Measurements from ENCODE around the gene MICALL1. TPM values are rescaled to one million over a fixed set of nuclear protein-coding genes. Genes with fewer than 3 reads are reported as not detected.
A peak's percentile ranks its signal among the peaks of the same experiment; 100 is the strongest.
"Not testable (repeated sequence)": the region's sequence is repeated elsewhere in the genome, so short reads cannot be mapped to it uniquely, and the experiment has no call there.

MICALL1 gene
- total RNA-seq, 2 experiments from 2014 or later = 14.2 to 16.6 TPM

DNA sequence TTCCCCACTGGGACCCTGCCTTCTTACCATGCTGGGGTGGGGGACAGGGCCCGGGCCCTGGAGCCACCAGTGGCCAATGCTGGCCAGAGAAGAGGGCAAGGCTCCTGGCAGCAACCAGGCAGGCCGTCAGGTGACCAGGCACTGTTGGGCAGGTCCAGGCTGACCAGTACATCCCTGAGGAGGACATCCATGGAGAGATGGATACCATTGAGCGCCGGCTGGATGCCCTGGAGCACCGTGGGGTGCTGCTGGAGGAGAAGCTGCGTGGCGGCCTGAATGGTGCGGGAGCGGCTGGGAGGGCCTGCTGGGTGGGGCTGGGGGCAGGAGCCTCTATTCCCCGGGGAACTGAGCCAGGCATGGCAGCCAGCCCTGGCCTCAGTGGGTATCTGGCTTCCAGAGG is 26.3 kb downstream of the MICALL1 start:
- H3K36me3 Mint-ChIP-seq = peaks cover 2% of the 10 kb centered on the region
- H3K27me3 Mint-ChIP-seq = no peaks in the 10 kb centered on the region
- no peak for DNase-seq
- no peak overlapping the region for H3K4me3 Mint-ChIP-seq
- H3K4me1 Mint-ChIP-seq = peaks cover 9% of the 10 kb centered on the region
- no peaks in the 10 kb centered on the region for H3K9me3 Mint-ChIP-seq
- no peak overlapping the region for H3K27ac Mint-ChIP-seq

DNA sequence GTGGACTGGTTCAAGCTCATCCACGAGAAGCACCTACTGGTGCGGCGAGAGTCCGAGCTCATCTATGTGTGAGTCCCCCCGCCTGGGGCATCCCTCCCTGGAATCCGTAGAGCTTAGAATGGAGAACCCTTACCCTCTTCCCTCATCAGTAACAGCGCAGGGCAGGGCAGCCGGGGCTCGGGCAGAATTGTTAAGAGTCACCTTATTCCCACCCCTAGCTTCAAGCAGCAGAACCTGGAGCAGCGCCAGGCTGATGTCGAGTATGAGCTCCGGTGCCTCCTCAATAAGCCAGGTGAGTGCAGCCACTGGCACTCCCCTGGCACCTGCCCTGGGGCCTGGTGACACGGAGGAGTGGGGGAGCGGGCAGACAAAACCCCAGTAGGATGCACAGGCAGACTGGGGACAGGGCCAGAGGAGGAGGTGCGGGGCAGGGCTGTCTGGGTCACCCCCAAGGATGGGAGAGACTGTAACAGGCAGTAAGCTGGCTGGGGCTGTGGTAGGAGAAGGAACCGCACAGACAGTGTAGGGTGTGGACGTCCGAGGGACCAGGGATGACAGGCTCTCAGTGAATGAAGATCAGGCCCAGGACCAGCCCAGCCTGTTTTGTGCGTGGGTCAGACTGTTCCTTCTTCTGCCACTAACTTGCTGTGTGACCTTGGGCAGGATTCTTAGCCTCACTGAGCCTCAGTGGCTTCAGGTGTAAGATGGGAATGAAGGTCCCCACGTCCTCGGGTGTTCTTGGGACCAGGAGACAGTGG is 26.9 kb downstream of the MICALL1 start:
- Mint-ChIP-seq H3K4me3 (no peak overlapping the region), H3K27ac (no peak overlapping the region), H3K36me3 (peaks cover 2% of the 10 kb centered on the region), H3K4me1 (peaks cover 9% of the 10 kb centered on the region), H3K9me3 (no peaks in the 10 kb centered on the region), H3K27me3 (no peaks in the 10 kb centered on the region)
- no peak for DNase-seq

DNA sequence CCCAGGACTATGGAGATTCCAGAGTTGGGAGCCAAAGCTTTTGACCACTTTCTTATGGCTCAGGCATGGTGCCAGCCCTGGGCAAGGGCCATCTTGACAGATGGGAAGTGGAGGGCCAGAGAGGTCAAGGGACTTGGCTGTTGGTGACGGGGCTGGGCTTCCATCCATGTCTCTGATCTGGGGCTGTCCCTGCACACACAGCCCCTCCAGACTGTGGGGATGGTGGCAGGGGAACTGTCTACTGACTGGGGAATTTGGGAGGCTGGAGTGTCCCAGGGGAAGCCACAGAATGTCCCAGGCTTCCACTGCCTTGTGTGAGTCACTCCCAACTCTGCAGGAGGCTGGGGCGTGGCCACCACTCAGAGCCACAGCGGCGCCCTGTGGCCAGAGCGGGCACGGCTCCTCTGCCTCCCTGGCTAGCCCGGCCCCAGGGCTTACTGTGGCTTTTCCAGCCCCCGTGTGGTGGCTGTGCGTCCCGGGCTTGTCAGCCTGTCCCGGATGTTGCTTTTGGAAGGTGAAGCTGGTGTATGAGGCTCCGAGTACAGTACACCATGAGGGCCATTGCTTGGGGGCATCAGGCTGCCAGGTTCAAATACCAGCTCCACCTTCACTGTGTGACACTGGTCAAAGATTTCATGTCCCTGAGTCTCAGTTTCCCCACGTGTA is 27.7 kb downstream of the MICALL1 start:
- no peak overlapping the region for H3K4me3 Mint-ChIP-seq
- H3K27me3 Mint-ChIP-seq = no peaks in the 10 kb centered on the region
- no peaks in the 10 kb centered on the region for H3K36me3 Mint-ChIP-seq
- no peaks in the 10 kb centered on the region for H3K9me3 Mint-ChIP-seq
- peaks cover 9% of the 10 kb centered on the region for H3K4me1 Mint-ChIP-seq
- DNase-seq = peak; percentile 90
- H3K27ac Mint-ChIP-seq = no peak overlapping the region

DNA sequence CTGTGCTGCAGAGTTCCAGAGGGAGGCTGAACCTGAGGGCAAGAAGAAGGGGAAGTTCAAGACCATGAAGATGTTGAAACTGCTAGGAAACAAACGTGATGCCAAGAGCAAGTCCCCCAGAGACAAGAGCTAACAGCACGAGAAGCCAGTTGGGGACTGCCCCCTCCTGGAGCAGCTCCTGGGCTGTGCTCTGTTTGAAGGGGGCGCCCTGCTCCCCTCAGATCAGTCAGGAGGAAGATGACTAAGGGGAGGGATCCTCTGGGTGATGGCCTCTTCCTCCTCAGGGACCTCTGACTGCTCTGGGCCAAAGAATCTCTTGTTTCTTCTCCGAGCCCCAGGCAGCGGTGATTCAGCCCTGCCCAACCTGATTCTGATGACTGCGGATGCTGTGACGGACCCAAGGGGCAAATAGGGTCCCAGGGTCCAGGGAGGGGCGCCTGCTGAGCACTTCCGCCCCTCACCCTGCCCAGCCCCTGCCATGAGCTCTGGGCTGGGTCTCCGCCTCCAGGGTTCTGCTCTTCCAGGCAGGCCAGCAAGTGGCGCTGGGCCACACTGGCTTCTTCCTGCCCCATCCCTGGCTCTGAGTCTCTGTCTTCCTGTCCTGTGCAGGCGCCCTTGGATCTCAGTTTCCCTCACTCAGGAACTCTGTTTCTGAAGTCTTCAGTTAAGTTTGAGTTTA is 34.7 kb downstream of the MICALL1 start:
- Mint-ChIP-seq H3K27ac (no peak overlapping the region), H3K9me3 (no peaks in the 10 kb centered on the region), H3K4me1 (no peaks in the 10 kb centered on the region), H3K36me3 (peaks cover 3% of the 10 kb centered on the region), H3K4me3 (no peak overlapping the region), H3K27me3 (no peaks in the 10 kb centered on the region)
- no peak for DNase-seq

DNA sequence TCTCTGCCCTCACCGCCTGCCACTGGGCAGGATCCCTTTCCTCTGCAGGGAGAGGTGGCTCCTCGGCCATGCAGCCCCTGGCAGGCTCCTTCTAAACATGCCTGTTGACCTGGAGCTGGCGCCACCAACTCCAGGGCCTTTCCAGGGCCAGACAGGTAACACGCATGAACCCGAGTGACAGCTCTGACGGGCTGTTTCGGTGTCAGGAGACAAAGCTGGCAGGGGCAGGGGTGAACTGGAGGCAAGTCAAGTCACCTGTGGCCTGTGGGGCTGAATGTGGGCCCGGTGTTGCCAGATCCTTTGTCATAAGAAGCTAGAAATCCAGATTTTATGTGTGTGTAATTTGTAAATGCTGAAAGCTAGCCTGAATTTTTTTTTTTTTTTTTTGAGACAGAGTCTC is 36.0 kb downstream of the MICALL1 start:
- DNase-seq = no peak
- Mint-ChIP-seq H3K36me3 (peaks cover 3% of the 10 kb centered on the region), H3K4me3 (no peak overlapping the region), H3K9me3 (no peaks in the 10 kb centered on the region), H3K27me3 (no peaks in the 10 kb centered on the region), H3K4me1 (no peaks in the 10 kb centered on the region), H3K27ac (no peak overlapping the region)

DNA sequence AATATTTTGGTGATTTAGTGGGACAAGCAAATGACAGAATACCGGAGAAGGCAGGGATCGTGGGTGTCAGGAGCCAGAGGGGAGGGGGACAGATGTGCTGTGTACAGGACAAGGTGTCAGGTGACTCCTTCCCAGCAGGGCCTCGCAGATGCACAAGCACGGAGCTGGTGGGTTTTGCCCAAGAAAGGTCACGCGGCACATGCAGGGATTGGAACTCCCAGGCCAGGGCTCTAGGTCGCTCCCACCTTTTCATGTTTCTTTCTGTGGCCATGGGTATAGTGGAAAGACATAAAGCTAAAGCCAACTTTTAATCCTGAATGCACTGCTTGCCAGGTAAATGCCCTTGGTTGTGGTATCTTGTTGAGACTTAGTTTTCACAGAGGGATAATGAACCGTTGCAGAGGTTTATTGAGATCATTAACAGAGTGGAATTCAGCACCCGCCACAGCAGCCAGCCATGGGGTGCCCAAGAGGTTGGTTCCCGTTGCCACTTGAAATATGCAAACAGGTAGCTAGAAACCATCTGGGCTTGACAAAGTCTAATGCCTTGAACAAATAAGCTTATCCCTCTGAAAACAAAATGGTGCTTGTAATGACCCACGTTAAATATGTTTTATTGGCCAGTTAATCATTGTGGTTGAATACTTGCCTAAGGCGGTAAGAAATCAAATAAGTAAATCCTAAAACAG is 37.2 kb downstream of the MICALL1 start:
- Mint-ChIP-seq H3K9me3 (no peaks in the 10 kb centered on the region), H3K27me3 (no peaks in the 10 kb centered on the region), H3K27ac (no peak overlapping the region), H3K36me3 (peaks cover 3% of the 10 kb centered on the region), H3K4me3 (no peak overlapping the region), H3K4me1 (no peaks in the 10 kb centered on the region)
- DNase-seq = no peak

DNA sequence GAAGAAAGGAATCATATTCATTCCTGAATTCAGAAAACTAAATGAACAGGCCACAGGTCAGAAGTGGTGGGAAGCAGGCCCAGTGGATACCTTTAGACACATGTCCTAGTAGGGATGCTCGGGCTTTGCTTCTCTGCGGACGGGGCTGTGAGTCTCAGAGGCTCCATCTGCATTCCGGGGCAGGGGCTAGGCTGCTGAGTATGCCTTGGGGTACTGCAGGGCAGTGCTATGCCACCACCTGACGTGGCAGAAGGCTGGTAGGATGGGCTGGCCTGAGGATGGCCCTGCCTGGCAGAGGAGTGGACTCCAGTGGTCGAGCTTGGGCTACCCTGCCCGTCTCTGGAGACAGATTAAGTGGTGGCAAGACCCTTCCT is 37.7 kb downstream of the MICALL1 start:
- Mint-ChIP-seq H3K4me3 (no peak overlapping the region), H3K36me3 (peaks cover 3% of the 10 kb centered on the region), H3K27me3 (no peaks in the 10 kb centered on the region), H3K4me1 (no peaks in the 10 kb centered on the region), H3K9me3 (no peaks in the 10 kb centered on the region), H3K27ac (no peak overlapping the region)
- DNase-seq = no peak

DNA sequence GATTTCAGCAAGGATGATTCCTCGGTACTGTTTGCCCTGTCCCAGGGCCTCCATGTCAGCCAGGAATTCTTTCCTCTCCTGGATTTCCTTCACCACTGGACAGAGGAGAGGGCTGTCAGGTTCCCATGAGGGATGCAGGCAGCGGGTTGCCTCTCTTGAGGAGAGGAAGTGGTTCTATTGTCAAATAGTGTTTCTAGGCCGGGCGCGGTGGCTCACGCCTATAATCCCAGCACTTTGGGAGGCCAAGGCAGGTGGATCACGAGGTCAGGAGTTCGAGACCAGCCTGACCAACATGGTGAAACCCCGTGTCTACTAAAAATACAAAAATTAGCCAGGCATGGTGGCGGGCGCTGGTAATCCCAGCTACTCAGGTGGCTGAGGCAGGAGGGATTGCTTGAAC is 38.3 kb downstream of the MICALL1 start:
- not testable (repeated sequence) for H3K27me3 Mint-ChIP-seq, H3K27ac Mint-ChIP-seq, H3K4me1 Mint-ChIP-seq, H3K9me3 Mint-ChIP-seq, DNase-seq, H3K36me3 Mint-ChIP-seq, H3K4me3 Mint-ChIP-seq

DNA sequence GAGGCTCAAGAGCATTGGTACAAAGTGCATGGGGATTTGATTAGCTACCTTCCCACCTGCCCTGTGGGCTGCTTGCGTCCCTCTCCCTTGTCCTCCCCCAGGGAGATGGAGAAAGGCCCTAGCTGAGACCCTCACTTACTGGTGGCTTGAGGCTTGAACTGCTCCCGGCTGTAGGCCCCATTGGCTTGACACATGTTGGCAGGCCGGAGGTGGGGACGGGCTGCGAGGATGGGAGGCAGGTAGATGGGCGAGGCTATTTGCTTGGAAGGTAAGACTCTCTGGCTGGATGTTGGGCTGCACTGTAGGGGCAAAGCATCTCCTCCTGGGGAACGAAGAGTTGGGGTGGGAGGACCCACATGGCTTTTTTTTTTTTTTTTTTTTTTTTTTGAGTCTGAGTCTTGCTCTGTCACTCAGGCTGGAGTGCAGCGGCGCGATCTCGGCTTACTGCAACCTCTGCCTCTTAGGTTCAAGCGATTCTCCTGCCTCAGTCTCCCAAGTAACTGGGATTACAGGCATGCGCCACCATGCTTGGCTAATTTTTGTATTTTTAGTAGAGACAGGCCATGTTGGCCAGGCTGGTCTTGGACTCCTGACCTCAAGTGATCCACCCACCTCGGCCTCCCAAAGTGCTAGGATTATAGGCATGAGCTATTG is 41.2 kb downstream of the MICALL1 start:
- not testable (repeated sequence) for H3K27ac Mint-ChIP-seq, H3K4me1 Mint-ChIP-seq, DNase-seq, H3K36me3 Mint-ChIP-seq, H3K9me3 Mint-ChIP-seq, H3K4me3 Mint-ChIP-seq, H3K27me3 Mint-ChIP-seq

DNA sequence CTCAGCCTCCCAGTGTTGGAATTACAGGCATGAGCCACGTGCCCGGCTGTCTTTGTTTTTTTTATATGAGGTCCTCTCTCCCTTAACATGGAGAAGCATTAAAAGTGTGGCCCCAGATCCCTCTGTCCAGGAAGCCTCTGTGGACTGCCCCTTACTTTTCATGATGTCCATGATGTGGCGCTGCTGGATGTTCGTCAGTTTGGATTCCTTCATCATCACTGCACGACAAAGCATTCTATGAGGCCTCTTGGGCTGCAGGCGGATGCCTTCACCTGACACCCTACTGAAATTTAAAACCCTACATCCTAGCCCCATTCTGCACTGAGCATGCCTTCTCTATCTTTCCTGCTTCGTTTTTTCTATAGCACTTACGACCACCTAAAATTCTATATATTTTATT is 45.2 kb downstream of the MICALL1 start:
- no peaks in the 10 kb centered on the region for H3K36me3 Mint-ChIP-seq
- H3K4me3 Mint-ChIP-seq = no peak overlapping the region
- H3K4me1 Mint-ChIP-seq = peaks cover 18% of the 10 kb centered on the region
- H3K9me3 Mint-ChIP-seq = no peaks in the 10 kb centered on the region
- H3K27me3 Mint-ChIP-seq = peaks cover 16% of the 10 kb centered on the region
- H3K27ac Mint-ChIP-seq = no peak overlapping the region
- no peak for DNase-seq

DNA sequence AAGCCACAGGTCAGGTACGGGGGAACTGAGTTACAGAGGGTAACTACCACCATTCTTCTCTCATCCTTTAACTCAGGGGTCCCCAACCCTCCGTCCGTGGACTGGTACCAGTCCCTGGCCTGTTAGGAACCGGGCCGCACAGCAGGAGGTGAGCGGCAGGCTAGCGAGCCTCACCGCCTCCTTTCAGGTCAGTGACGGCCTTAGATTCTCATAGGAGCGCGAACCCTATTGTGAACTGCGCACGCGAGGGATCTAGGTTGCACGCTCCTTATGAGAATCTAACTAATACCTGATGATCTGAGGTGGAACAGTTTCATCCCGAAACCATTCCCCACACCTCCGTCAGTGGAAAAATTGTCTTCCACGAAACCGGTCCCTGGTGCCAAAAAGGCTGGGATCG is 46.5 kb downstream of the MICALL1 start:
- H3K4me1 Mint-ChIP-seq = peaks cover 26% of the 10 kb centered on the region
- H3K27ac Mint-ChIP-seq, DNase-seq, H3K36me3 Mint-ChIP-seq, H3K9me3 Mint-ChIP-seq: not testable (repeated sequence)
- peaks cover 16% of the 10 kb centered on the region for H3K27me3 Mint-ChIP-seq
- peak overlapping the region; percentile 93 for H3K4me3 Mint-ChIP-seq

DNA sequence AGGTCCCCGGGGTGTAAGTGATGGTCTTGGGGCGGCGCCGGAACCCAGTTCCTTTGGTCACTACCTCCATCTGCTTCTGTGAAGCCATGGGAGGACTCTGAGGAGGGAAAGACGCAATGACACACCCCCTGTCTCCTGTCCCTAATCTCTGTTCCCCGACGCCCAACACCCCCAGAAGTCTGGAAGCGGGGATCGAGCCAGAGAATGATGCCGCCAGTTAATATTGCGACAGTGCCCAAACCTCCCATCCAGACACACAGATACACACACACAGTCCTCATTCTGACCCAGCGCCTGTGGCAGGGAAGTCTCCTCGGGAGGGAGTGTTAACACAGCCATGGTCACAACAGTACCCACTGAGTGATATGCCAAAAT is 47.0 kb downstream of the MICALL1 start:
- H3K36me3 Mint-ChIP-seq = peaks cover 8% of the 10 kb centered on the region
- peaks cover 16% of the 10 kb centered on the region for H3K27me3 Mint-ChIP-seq
- no peak overlapping the region for H3K27ac Mint-ChIP-seq
- H3K4me3 Mint-ChIP-seq = peak overlapping the region; percentile 93
- no peak for DNase-seq
- H3K4me1 Mint-ChIP-seq = peaks cover 26% of the 10 kb centered on the region
- no peaks in the 10 kb centered on the region for H3K9me3 Mint-ChIP-seq

DNA sequence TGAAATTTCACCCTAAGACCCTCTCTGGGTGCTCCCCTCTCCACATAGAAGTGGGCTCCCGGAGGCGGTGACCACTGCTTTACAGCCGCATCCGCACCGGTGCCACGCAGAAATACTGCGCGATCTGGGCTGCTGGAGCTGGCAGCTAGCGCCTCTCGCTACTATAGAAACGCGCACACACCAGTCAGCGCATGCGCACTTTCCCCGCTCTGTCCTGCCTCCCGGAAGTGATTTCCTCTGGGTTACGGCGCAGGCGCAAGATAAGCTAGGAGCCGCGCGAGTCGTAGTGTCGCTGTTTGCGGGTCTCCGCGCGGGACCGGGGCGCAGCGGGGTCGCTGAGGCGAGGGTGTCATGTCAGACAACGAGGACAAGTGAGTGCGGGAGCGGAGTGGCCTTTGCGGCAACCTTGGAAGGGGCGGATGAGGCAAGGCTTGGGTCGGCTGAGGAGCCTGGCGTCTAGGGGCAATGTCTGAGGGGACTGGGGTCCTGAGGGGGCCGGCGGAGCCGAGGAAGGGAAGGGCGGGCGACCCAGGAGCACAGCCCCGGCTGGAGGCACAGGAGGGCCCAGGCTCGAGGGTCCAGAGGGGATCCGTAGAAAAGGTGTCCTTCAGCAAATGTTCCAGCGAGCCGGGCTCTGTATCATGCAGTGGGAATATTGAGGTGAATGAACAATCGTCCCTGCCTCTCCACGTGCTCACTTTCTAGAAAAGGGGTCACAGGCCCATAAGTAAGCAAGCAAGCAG is 47.5 kb downstream of the MICALL1 start, which contains the start of the genes C22orf23 and POLR2F:
TSS of gene C22orf23 (minus strand) at position 165 of the 743 bp plus-strand sequence. CDS start 452 bp downstream, outside the sequence.
TSS of gene POLR2F (plus strand) at position 263 of the 743 bp plus-strand sequence. CDS start at position 352, 89 bp downstream.
- peaks cover 16% of the 10 kb centered on the region for H3K27me3 Mint-ChIP-seq

DNA sequence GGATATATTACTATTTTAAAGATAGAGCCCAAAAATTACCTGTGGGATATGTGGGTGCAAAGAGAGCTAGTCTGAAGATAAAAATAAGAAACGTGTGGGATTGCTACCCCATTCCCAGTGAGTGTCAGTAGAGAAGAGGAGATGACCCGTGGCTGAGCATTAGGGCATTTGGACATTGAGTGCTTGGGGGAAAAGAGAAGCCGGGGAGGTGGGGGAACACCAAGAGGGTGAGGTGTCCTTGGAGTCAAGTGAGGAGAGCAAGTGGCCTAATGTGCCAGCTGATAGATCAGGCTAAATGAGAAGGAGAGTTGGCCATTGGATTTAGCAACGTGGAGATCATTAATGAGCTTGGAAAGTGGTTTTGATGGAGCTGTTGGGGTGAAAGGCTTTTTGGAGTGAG is 48.6 kb downstream of the MICALL1 start:
- H3K4me3 Mint-ChIP-seq = peak overlapping the region; percentile 93
- H3K27ac Mint-ChIP-seq = no peak overlapping the region
- no peaks in the 10 kb centered on the region for H3K9me3 Mint-ChIP-seq
- no peak for DNase-seq
- H3K27me3 Mint-ChIP-seq = peaks cover 16% of the 10 kb centered on the region
- peaks cover 20% of the 10 kb centered on the region for H3K36me3 Mint-ChIP-seq
- H3K4me1 Mint-ChIP-seq = peaks cover 26% of the 10 kb centered on the region

More for the DNA sequence above, 47.5 kb downstream of the MICALL1 start, which contains the start of the genes C22orf23 and POLR2F:
- Mint-ChIP-seq H3K4me1 (peaks cover 26% of the 10 kb centered on the region), H3K36me3 (peaks cover 10% of the 10 kb centered on the region), H3K9me3 (no peaks in the 10 kb centered on the region), H3K4me3 (peak within 1 kb of the TSS; percentile 93), H3K27ac (peak within 1 kb of the TSS; percentile 89)
- DNase-seq = peak; percentile 94
